ENCODE results near the gene RASL10B. TPM values are rescaled to one million over a fixed set of nuclear protein-coding genes. Genes with fewer than 3 reads are reported as not detected.
A peak's percentile ranks its signal among the peaks of the same experiment; 100 is the strongest.

Gene RASL10B
- total RNA-seq, 1 donor from 2014 or later = 24.3 TPM

DNA sequence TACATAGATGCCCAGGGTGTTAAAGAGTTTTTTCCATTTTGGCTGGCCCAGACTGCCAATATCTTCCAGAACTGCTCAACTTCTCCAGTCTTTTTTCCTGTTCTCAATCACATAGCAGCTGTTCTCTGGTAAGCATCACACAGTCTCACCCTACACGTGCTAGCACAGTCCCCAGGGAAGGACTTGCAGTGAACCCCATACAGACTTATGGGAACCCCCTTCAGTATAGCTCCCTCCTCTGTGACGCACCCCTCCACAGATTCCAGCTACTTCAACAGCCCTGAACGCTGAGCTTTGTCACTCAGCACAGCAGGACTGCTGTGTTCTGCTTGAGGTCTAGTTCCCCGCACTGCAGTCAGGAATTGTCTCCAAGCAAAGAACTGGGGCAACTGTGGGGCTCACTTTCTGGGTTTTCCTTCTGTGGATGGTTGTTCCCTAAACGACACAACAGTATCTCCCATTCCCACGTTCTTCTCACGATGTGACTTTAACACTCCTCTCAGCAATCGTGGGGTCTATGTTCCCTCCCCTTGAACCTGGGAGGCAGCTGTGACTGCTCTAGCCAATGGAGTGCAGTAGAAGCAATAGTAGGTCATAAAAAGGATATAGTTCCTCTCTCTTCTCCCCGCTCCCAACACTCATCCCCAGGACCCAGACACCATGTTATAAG, 60.4 kb downstream of the RASL10B start:
- DNase-seq (ENCODE audit: low spot score) = peak; percentile 57

Other genes with a start within 250 kb of the RASL10B start
- gene SLFN12L, start 194.0 kb upstream of the RASL10B start, total RNA-seq = 4.7 TPM
- not detected for gene SLFN14, start 170.8 kb upstream of the RASL10B start, total RNA-seq
- gene PEX12, start 153.1 kb upstream of the RASL10B start, total RNA-seq = 3.3 TPM
- 116 TPM for gene AP2B1, start 144.3 kb upstream of the RASL10B start, total RNA-seq
- gene GAS2L2, start 21.6 kb downstream of the RASL10B start, total RNA-seq = 1.2 TPM
- not detected for gene C17orf50, start 29.2 kb downstream of the RASL10B start, total RNA-seq
- gene MMP28, start 64.0 kb downstream of the RASL10B start, total RNA-seq = 51.7 TPM
- 146 TPM for gene TAF15, start 77.8 kb downstream of the RASL10B start, total RNA-seq
- gene HEATR9, start 137.3 kb downstream of the RASL10B start, total RNA-seq = not detected
- 4.0 TPM for gene CCL5, start 148.7 kb downstream of the RASL10B start, total RNA-seq
- not detected for gene RDM1, start 199.1 kb downstream of the RASL10B start, total RNA-seq
- gene LYZL6, start 212.1 kb downstream of the RASL10B start, total RNA-seq = not detected
- gene CCL16, start 249.9 kb downstream of the RASL10B start, total RNA-seq = not detected